Left cardiac atrium (tissue), 4 donors: Measurements from ENCODE around the gene SP110. TPM values are rescaled to one million over a fixed set of nuclear protein-coding genes. Genes with fewer than 3 reads are reported as not detected.
"Not testable (repeated sequence)": the region's sequence is repeated elsewhere in the genome, so short reads cannot be mapped to it uniquely, and the experiment has no call there.

Source experiments
- ATAC-seq, 2 donors: fragments of 200-7000 bp; cut with Tn5 transposase; one replicate each; pipeline ENCODE4 v1.9.1; 2020; ENCODE audit warnings: mild to moderate bottlenecking in 2 of 2, moderate library complexity in 2 of 2
- DNase-seq: peaks from one replicate; pipeline ENCODE4 v3.0.0-alpha.2; 2020
- intact Hi-C, 2 donors: fragments of 100-400 bp; cut with DNase I; formaldehyde crosslinking; loops; one replicate each; pipeline versions ENCODE4 v1.14.1 to v1.15.1; 2022 to 2023
- total RNA-seq, 2 donors: library from RNA; stranded (reverse); fragmentation: NEBNext Ultra II Directional; extraction: Animal tissue kit (Norgen Biotek cat#: 25700); gene quantifications; one replicate each; pipeline ENCODE4 v1.2.1, GENCODE V29; 2021
- donor health status: DM: no; HTN: yes; CAD: no.
- donor health status: DM: no; HTN: yes; CAD: no; lungs with severe emphysema.
- donor health status: DM: yes; HTN: yes; CAD: no.
- donor health status: Dilated cardiomyopathy.

The SP110 gene
- total RNA-seq, 2 donors from 2014 or later: 11.0 to 15.1 TPM

GRCh38 chr2:230140667-230141066, 79.1 kb downstream of the SP110 start:
- ATAC-seq (no peak), DNase-seq (no peak)
- intact Hi-C loops: no loop called here

- no peak for DNase-seq
- no peak for ATAC-seq
- intact Hi-C loops: no loop called here
Measured at GRCh38 chr2:230137902-230138539, 81.8 kb downstream of the SP110 start.

GRCh38 chr2:230135130-230135525, 84.7 kb downstream of the SP110 start:
- ATAC-seq (no peak), DNase-seq (no peak)
- intact Hi-C loops: no loop called here

GRCh38 chr2:230134496-230135129, 85.2 kb downstream of the SP110 start:
- DNase-seq (no peak), ATAC-seq (peak in 1 of 2 donors; percentile 27)
- intact Hi-C loops: no loop called here

GRCh38 chr2:230131366-230131765, 88.4 kb downstream of the SP110 start:
- ATAC-seq (peak; percentile 28 to 35), DNase-seq (no peak)
- intact Hi-C loops: no loop called here

GRCh38 chr2:230130668-230131364, 89.0 kb downstream of the SP110 start:
- DNase-seq: peak; percentile 79
- ATAC-seq: peak; percentile 83 to 96
- intact Hi-C loops: no loop called here

GRCh38 chr2:230129343-230129742, 90.4 kb downstream of the SP110 start:
- intact Hi-C loops: no loop called here
- ATAC-seq (no peak), DNase-seq (no peak)

GRCh38 chr2:230128623-230129342, 91.0 kb downstream of the SP110 start:
- no peak for DNase-seq
- no peak for ATAC-seq

GRCh38 chr2:230127195-230127594, 92.6 kb downstream of the SP110 start:
- DNase-seq (no peak), ATAC-seq (no peak)
- intact Hi-C loops: no loop called here

More at GRCh38 chr2:230128623-230129342, 91.0 kb downstream of the SP110 start:
- intact Hi-C loops: no loop called here

- peak; percentile 35 for DNase-seq
- intact Hi-C loops: no loop called here
- peak in 1 of 2 donors; percentile 65 for ATAC-seq
Measured at GRCh38 chr2:230124757-230125431, 94.9 kb downstream of the SP110 start.

- intact Hi-C loops: no loop called here
- DNase-seq: no peak
- ATAC-seq: no peak
Measured at GRCh38 chr2:230124235-230124634, 95.5 kb downstream of the SP110 start.

GRCh38 chr2:230120376-230120775, 99.4 kb downstream of the SP110 start:
- intact Hi-C loops, DNase-seq, ATAC-seq: not testable (repeated sequence)

GRCh38 chr2:230119827-230120226, 100.0 kb downstream of the SP110 start:
- DNase-seq, intact Hi-C loops, ATAC-seq: not testable (repeated sequence)

Other genes starting within 250 kb of the SP110 start
- 1 to 10 TPM; 2.0 to 3.1 TPM for gene SLC16A14, start 151.1 kb downstream of the SP110 start, total RNA-seq
- gene SP140, start 5.8 kb upstream of the SP110 start, total RNA-seq: 1 to 10 TPM in 1 of 2 donors, under 1 TPM in 1; 0.99 to 1.1 TPM
- 1 to 10 TPM; 7.9 to 8.3 TPM for gene SP140L, start 107.2 kb upstream of the SP110 start, total RNA-seq
- gene SP100, start 196.2 kb upstream of the SP110 start, total RNA-seq: 10 to 100 TPM; 53.1 to 72.8 TPM